Heart left ventricle (tissue), 16 donors: Measurements from ENCODE around the gene ZMIZ1. TPM values are rescaled to one million over a fixed set of nuclear protein-coding genes. Genes with fewer than 3 reads are reported as not detected.

Experiments used
- ATAC-seq, 4 donors: fragments of 200-7000 bp; cut with Tn5 transposase; one replicate each; pipeline ENCODE4 v1.9.1; 2020 to 2022; ENCODE audit warnings: moderate library complexity in 4 of 4, mild to moderate bottlenecking in 3 of 4, moderate number of reproducible peaks in 1 of 4
- DNase-seq, 5 donors: peaks; one replicate each; pipeline ENCODE4 v3.0.0-alpha.2; 2020
- H3K27ac ChIP-seq, 12 donors: fragments of 200-600 bp; sonication (generic) in 4 of 12; one replicate each; pipeline versions ENCODE4 v1.5.0 to v1.8.0; 2016 to 2022; ENCODE audit warnings: mild to moderate bottlenecking in 2 of 12
- H3K27me3 ChIP-seq, 9 donors: fragments of 200-600 bp; sonication (generic) in 2 of 9; one replicate each; pipeline versions ENCODE4 v1.5.1 to v1.8.0; 2016 to 2022; ENCODE audit warnings: mild to moderate bottlenecking in 3 of 9
- H3K36me3 ChIP-seq, 9 donors: fragments of 200-600 bp; sonication (generic) in 2 of 9; one replicate each; pipeline versions ENCODE4 v1.5.0 to v1.8.0; 2018 to 2022; ENCODE audit warnings: mild to moderate bottlenecking in 2 of 9
- H3K4me1 ChIP-seq, 12 donors: fragments of 200-600 bp; sonication (generic) in 4 of 12; one replicate each; pipeline versions ENCODE4 v1.5.0 to v1.8.0; 2016 to 2022; ENCODE audit warnings: mild to moderate bottlenecking in 3 of 12
- H3K4me3 ChIP-seq, 12 donors: fragments of 200-600 bp; sonication (generic) in 4 of 12; one replicate each; pipeline versions ENCODE4 v1.5.0 to v1.8.0; 2017 to 2022; ENCODE audit warnings: mild to moderate bottlenecking in 9 of 12, moderate library complexity in 4 of 12
- H3K9me3 ChIP-seq, 12 donors: fragments of 200-600 bp; sonication (generic) in 4 of 12; one replicate each; pipeline versions ENCODE4 v1.5.0 to v1.8.0; 2016 to 2022; ENCODE audit warnings: mild to moderate bottlenecking in 1 of 12
- POLR2A ChIP-seq, 2 donors: fragments of 450-650 bp; IDR thresholded peaks; one replicate each; pipeline ENCODE4 v1.6.1; 2017; ENCODE audit warnings: antibody characterized with exemption in 2 of 2, mild to moderate bottlenecking in 2 of 2, moderate library complexity in 2 of 2
- WGBS, 4 donors: extraction: QIAGEN DNeasy Blood & Tissue Kit in 2 of 4; methylation state at CpG; one replicate each; pipeline versions ENCODE4 v1.1.5 to v1.1.7; 2013 to 2018; 5-methylcytosine and 5-hydroxymethylcytosine counted together
- intact Hi-C, 10 donors: fragments of 100-400 bp; cut with DNase I; formaldehyde crosslinking; loops; one replicate each; pipeline versions ENCODE4 v1.11.1 to v1.14.2; 2022
- long read RNA-seq, 3 donors: library from polyadenylated mRNA; unstranded; transcript quantifications; one replicate each; pipeline ENCODE4 v2.0.0, GENCODE V29; 2020 to 2021
- polyA plus RNA-seq, 2 donors: library from polyadenylated mRNA; stranded (reverse); fragments of 200-250 nt; gene quantifications; one replicate each; pipeline ENCODE4 v1.2.3, GENCODE V29; 2013
- total RNA-seq, 9 donors: library from RNA; depleted of rRNA in 2 of 9; stranded (reverse); fragments of >200 nt in 2 of 9; fragmentation: NEBNext Ultra II Directional in 3 of 9; extraction: Animal tissue kit (Norgen Biotek cat#: 25700) in 3 of 9; gene quantifications; one replicate each; pipeline versions ENCODE4 v1.1.0 to v1.2.4, GENCODE V29; 2016 to 2023
- TF ChIP-seq, protein P1 (sequence below), 12 donors: fragments of 200-600 bp; sonication (generic) in 4 of 12; IDR thresholded peaks; one replicate each; pipeline versions ENCODE4 v1.5.0 to v1.8.0; 2018 to 2022; ENCODE audit warnings: antibody characterized with exemption in 12 of 12, mild to moderate bottlenecking in 5 of 12
- donor health status: ischemic (EF 13 %, LVEDD 7.1; RV severe dilation, severe dysfunction).
- donor health status: healthy with polysubstance abuse.
- donor health status: DM: no; HTN: yes; CAD: no.
- donor health status: DM: no; HTN: no; CAD: no.
- donor health status: ischemic (EF 25% LVEDD 6.9; RV normal size, moderate dysfunction).
- donor health status: ischemic (EF 25% LVEDD 5.7; RV mildly dilated, moderate dysfunction).
- donor health status: healthy.
- donor health status: DM: yes; HTN: yes; CAD: no.
- donor health status: ischemic (EF 35%, LVEDD 5.7; RV mildly dilated, moderate dysfunction).
- donor health status: nonischemic (EF 11% LVEDD 7.7; RV severe dilation, severe dysfunction).
- donor health status: DM: yes; HTN: yes; CAD: no.
- donor health status: PGD.
- donor health status: ischemic (EF 29% LVEDD 5.4; RV normal size, mild dysfunction).
- donor health status: nonischemic (EF 23%, LVEDD 6.1; RV moderate dilation, normal function).

The ZMIZ1 gene, protein sequence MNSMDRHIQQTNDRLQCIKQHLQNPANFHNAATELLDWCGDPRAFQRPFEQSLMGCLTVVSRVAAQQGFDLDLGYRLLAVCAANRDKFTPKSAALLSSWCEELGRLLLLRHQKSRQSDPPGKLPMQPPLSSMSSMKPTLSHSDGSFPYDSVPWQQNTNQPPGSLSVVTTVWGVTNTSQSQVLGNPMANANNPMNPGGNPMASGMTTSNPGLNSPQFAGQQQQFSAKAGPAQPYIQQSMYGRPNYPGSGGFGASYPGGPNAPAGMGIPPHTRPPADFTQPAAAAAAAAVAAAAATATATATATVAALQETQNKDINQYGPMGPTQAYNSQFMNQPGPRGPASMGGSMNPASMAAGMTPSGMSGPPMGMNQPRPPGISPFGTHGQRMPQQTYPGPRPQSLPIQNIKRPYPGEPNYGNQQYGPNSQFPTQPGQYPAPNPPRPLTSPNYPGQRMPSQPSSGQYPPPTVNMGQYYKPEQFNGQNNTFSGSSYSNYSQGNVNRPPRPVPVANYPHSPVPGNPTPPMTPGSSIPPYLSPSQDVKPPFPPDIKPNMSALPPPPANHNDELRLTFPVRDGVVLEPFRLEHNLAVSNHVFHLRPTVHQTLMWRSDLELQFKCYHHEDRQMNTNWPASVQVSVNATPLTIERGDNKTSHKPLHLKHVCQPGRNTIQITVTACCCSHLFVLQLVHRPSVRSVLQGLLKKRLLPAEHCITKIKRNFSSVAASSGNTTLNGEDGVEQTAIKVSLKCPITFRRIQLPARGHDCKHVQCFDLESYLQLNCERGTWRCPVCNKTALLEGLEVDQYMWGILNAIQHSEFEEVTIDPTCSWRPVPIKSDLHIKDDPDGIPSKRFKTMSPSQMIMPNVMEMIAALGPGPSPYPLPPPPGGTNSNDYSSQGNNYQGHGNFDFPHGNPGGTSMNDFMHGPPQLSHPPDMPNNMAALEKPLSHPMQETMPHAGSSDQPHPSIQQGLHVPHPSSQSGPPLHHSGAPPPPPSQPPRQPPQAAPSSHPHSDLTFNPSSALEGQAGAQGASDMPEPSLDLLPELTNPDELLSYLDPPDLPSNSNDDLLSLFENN
- 10 to 100 TPM; 39.8 to 75.4 (median 50.5) TPM for total RNA-seq
- 10 to 100 TPM; 19.7 to 45.7 TPM for polyA plus RNA-seq
- long read RNA-seq, donor 1, partial matches to known transcripts: 56 of 64 reads
- long read RNA-seq, donor 1, other reads (novel, unspliced or antisense): 8 of 64 reads
- long read RNA-seq, donor 2, partial matches to known transcripts: 61 of 80 reads
- long read RNA-seq, donor 2, other reads (novel, unspliced or antisense): 19 of 80 reads
- long read RNA-seq, donor 3, partial matches to known transcripts: 33 of 37 reads
- long read RNA-seq, donor 3, other reads (novel, unspliced or antisense): 4 of 37 reads

DNA sequence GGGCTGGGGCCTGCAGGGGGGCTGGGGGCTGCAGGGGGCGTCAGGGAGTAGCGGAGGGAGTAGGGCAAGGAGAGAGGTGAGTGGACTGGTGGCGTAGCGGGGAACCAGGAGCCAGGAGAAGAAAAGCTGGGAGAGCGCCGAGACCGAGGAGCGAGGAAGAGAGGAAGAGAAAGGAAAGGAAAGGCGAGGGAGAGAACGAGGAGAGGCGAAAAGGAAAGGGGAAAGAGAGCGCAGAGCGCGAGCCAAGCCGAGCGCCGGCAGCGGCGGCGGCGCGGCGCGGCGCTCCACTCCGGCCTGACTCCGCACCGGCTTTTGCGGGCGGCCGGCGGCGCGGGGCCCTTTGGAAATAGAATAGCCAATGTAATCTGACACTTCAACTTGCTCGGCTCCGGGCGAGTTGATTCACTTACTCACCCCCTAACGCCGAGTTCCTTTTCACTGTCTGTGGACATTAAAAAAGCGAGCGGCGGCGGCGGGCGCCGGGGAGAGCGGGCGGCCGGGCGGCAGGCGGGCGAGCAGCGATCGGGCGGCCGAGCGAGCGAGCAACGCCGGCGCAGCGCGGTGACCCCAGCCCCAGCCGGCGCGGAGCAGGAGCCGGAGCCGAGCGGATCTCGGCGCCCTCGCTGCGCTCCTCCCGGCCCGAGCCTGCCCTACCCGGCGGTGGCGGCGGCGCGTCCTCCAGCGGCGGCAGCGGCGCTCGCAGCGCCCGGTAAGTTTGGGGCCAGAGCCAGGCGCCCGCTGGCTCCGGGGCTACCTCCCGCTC lies at the start of gene ZMIZ1:
TSS of gene ZMIZ1 (plus strand) at position 405 of the 763 bp plus-strand sequence. CDS start 132,667 bp downstream, outside the sequence.
- H3K27ac ChIP-seq: peak within 1 kb of the TSS; percentile 95 to 100 (median 98)
- peak; percentile 27 to 54 (median 43) for ATAC-seq
- 0 to 1% (median 0%) methylated on average over 60 to 92 of the region's 92 CpGs for WGBS, 4 donors

DNA sequence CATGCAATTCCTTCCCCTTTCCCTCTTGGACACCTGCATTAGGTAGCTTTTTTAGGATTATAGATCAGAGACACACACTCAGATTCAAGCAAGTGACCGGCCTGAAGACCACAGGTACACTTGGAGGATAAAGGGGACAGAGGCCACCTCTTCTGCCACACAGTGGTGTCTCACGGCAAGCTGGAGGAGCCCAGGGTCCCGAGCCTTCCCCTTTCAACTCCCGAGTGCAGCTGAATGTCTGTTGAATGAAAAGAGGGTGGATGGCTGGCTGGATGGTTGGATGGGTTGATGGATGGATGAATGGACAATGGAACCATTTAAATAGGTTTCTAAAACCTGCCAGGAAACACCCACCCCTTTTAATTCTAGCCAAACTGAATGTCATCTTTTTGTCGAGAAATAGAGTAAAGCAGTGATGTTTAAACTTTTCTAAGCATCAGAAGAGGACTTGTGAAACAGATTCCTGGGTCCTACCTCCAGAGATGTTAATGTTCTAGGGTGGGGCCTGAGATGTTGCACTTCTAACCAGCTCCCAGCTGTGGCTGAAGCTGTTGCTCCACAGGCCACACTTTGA lies 49.2 kb upstream of the ZMIZ1 start:
- peaks cover 0 to 8% (median 0%) of the 10 kb centered on the region in 12 donors for H3K9me3 ChIP-seq
- 85 to 91% (median 87%) methylated on average over 5 of the region's 5 CpGs for WGBS, 4 donors
- peaks cover 0 to 34% (median 11%) of the 10 kb centered on the region in 12 donors for H3K4me1 ChIP-seq
- intact Hi-C loops: no loop called here
- peak overlapping the region in 2 of 12 donors; percentile 35 to 48 for H3K27ac ChIP-seq
- ATAC-seq (no peak), DNase-seq (peak in 1 of 5 donors; percentile 25)
- TF ChIP-seq, protein P1, sequence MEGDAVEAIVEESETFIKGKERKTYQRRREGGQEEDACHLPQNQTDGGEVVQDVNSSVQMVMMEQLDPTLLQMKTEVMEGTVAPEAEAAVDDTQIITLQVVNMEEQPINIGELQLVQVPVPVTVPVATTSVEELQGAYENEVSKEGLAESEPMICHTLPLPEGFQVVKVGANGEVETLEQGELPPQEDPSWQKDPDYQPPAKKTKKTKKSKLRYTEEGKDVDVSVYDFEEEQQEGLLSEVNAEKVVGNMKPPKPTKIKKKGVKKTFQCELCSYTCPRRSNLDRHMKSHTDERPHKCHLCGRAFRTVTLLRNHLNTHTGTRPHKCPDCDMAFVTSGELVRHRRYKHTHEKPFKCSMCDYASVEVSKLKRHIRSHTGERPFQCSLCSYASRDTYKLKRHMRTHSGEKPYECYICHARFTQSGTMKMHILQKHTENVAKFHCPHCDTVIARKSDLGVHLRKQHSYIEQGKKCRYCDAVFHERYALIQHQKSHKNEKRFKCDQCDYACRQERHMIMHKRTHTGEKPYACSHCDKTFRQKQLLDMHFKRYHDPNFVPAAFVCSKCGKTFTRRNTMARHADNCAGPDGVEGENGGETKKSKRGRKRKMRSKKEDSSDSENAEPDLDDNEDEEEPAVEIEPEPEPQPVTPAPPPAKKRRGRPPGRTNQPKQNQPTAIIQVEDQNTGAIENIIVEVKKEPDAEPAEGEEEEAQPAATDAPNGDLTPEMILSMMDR (IDR thresholded peaks at IDR 0.05): no peak
- TF ChIP-seq POLR2A (IDR thresholded peaks at IDR 0.05): no peak
- no peaks in the 10 kb centered on the region for H3K36me3 ChIP-seq
- H3K4me3 ChIP-seq: no peak overlapping the region
- H3K27me3 ChIP-seq: no peaks in the 10 kb centered on the region

More for the DNA sequence above, at the start of gene ZMIZ1:
- Histone ChIP-seq H3K36me3 (no peaks in the 10 kb centered on the region), H3K4me1 (peaks cover 10 to 48% (median 41%) of the 10 kb centered on the region in 12 donors), H3K4me3 (peak within 1 kb of the TSS; percentile 76 to 99 (median 92)), H3K9me3 (no peaks in the 10 kb centered on the region), H3K27me3 (no peaks in the 10 kb centered on the region)
- peak; percentile 91 to 94 (median 92) for DNase-seq
- TF ChIP-seq, protein P1 (IDR thresholded peaks at IDR 0.05): peak in 6 of 12 donors; percentile 6 to 50 (median 36)
- TF ChIP-seq POLR2A (IDR thresholded peaks at IDR 0.05): peak; percentile 37 to 90
- intact Hi-C loops: loop anchor here (1.0 to 10.0 kb wide), 24 partner anchors 70 to 1024 kb away; no protein-coding TSS in a partner anchor

- intact Hi-C loops: no loop called here
- DNase-seq: peak in 3 of 5 donors; percentile 44 to 75 (median 61)
- WGBS, 4 donors: 67 to 88% (median 81%) methylated on average over 4 to 5 of the region's 5 CpGs
- TF ChIP-seq, protein P1 (IDR thresholded peaks at IDR 0.05): no peak
- TF ChIP-seq POLR2A (IDR thresholded peaks at IDR 0.05): no peak
- no peak overlapping the region for H3K4me3 ChIP-seq
- H3K4me1 ChIP-seq: peaks cover 0 to 40% (median 11%) of the 10 kb centered on the region in 12 donors
- H3K27me3 ChIP-seq: no peaks in the 10 kb centered on the region
- no peaks in the 10 kb centered on the region for H3K36me3 ChIP-seq
- peaks cover 0 to 8% (median 0%) of the 10 kb centered on the region in 12 donors for H3K9me3 ChIP-seq
- H3K27ac ChIP-seq: peak overlapping the region in 5 of 12 donors; percentile 20 to 52 (median 35)
- peak in 3 of 4 donors; percentile 59 to 78 (median 62) for ATAC-seq
These were observed 48.7 kb upstream of the ZMIZ1 start for GRCh38 chr10:79020015-79020491.
